ENCODE data around the gene NOD1.
"Not testable (repeated sequence)": the region's sequence is repeated elsewhere in the genome, so short reads cannot be mapped to it uniquely, and the experiment has no call there.

The NOD1 gene

DNA sequence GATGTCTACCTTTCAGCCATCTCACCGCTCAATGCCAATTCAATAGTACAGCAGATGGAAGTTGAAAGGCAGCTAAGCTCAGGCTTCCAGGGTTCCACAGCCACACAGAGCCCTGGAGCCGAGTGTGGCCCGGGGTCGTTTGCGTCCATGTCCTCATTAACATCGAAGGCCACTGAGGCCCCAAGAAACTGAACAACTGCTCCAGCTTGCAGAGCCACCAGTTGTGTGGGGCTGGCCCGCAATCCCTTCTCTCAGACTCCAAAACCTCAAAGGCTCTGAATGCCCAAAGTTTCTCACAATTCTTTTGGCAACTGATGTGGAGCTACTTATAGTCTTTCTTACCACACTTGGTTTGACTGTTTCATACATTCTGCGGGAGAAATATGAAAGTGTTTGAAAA is 31.1 kb downstream of the NOD1 start:
- no peak for DNase-seq (ENCODE audit: low read depth in 2 of 2)

DNA sequence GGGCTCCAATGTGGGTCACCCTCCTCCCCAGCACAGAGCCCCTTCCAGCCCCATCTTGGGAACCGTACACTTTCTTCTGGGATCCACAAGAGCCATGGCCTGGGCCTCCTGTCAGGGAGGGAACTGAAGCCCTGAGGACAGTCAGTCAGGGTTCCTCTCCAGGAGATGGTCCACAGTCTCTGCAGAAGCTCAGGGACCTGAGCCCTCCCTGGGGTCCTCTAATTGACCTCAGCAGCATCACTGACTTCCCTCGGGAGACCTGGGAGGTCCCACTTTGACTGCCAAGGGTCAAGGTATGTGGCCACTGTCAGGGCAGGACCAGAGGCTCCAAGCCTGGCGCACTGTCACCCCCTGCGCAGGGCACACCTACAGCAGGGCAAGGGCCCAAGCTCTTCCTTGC is 32.3 kb downstream of the NOD1 start:
- no peak for DNase-seq (ENCODE audit: low read depth in 2 of 2)

DNA sequence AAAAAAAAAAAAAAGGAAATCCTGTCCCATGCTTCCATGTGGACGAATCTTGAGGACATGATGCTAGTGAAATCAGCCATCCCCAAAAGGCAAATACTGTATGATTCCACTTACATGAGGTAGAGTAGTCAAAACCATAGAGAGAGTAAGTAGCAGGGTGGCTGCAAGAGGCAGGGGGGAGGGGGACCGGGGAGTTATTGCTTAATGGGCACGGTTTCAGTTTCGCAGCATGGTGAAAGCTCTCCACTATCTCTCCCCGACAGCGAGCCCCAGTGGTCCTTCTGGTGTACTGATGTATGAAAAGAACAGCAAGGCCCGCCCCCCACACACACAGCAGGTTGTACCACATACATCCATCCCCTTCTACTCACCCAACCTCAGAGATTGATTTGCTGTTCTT is 32.8 kb downstream of the NOD1 start:
- DNase-seq (ENCODE audit: low read depth in 2 of 2) = peak; percentile 30 to 57

DNA sequence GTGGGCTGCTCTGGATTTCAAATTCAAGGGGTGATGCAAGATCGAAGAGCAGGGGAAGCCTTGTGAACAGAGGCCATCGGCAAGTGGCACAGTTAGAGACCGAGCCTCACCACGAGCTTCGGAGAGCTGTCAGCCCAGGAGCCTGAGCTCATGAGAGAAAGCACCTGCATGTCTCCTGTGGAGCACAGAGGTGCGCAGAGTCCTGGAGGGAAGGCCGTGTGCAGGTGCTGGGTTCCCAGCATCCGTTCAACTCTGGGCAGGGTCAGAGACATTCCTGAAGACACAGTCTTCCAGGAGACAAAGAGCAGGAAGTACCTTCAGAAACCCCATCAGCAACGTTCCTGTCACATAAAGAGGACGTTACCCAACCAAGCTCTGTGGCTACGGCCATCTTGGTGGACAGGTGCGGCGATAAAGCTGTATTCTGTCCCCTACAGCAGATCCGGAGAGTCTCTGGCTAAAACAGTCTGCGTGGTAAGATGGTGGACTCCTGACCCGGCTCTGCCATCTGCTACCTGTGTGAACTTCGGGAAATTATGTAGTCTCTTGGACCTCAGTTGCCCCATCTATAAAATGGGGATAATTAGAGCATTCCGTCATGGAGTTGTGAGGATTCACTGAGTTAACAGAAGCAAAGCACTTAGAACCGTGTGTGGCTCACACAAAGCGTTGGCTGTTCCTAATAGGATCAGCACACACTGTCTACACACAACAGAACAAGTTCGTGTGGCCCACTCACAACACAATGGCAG is 40.6 kb downstream of the NOD1 start:
- no peak for DNase-seq (ENCODE audit: low read depth in 2 of 2)

GRCh38 chr7:30436518-30436917 is 42.1 kb downstream of the NOD1 start:
- DNase-seq (ENCODE audit: low read depth in 2 of 2) = no peak

- no peak for DNase-seq (ENCODE audit: low read depth in 2 of 2)
Measured at GRCh38 chr7:30436046-30436445, 42.5 kb downstream of the NOD1 start.

GRCh38 chr7:30434140-30434799 is 44.3 kb downstream of the NOD1 start:
- DNase-seq (ENCODE audit: low read depth in 2 of 2) = no peak

DNA sequence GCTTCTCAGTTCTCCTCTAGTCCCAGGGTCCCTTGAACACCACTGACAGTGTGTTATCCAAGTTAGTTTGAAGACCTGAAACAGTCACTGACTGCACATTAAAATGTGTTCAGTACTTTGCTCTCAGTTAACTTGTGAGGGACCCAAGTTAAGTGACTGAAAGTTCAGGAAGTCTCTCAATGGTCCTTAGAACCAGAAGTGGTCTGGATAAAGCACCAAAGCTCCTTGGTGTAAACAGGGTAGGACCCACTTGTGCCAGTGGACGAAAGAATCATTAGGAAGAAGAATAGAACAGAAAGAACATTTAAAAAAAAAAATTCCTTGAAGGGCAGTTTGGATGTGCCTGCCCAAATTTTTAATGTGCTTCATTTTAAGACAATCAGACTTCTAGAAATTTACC is 45.1 kb downstream of the NOD1 start:
- DNase-seq (ENCODE audit: low read depth in 2 of 2) = no peak

GRCh38 chr7:30433082-30433481 is 45.5 kb downstream of the NOD1 start:
- DNase-seq (ENCODE audit: low read depth in 2 of 2) = no peak

GRCh38 chr7:30430777-30431176 is 47.8 kb downstream of the NOD1 start:
- DNase-seq (ENCODE audit: low read depth in 2 of 2) = no peak

GRCh38 chr7:30430276-30430675 is 48.3 kb downstream of the NOD1 start:
- DNase-seq (ENCODE audit: low read depth in 2 of 2) = no peak

GRCh38 chr7:30429156-30429530 is 49.4 kb downstream of the NOD1 start:
- DNase-seq (ENCODE audit: low read depth in 2 of 2) = no peak

GRCh38 chr7:30428246-30429155 is 50.1 kb downstream of the NOD1 start:
- DNase-seq (ENCODE audit: low read depth in 2 of 2) = no peak

GRCh38 chr7:30427296-30428070 is 51.1 kb downstream of the NOD1 start:
- DNase-seq (ENCODE audit: low read depth in 2 of 2) = no peak

- DNase-seq (ENCODE audit: low read depth in 2 of 2) = no peak
Measured at GRCh38 chr7:30424506-30424905, 54.1 kb downstream of the NOD1 start.

GRCh38 chr7:30423788-30424505 is 54.6 kb downstream of the NOD1 start:
- no peak for DNase-seq (ENCODE audit: low read depth in 2 of 2)

- DNase-seq (ENCODE audit: low read depth in 2 of 2) = no peak
Measured at GRCh38 chr7:30422922-30423321, 55.7 kb downstream of the NOD1 start.

GRCh38 chr7:30421647-30422196 is 56.9 kb downstream of the NOD1 start:
- no peak for DNase-seq (ENCODE audit: low read depth in 2 of 2)

DNA sequence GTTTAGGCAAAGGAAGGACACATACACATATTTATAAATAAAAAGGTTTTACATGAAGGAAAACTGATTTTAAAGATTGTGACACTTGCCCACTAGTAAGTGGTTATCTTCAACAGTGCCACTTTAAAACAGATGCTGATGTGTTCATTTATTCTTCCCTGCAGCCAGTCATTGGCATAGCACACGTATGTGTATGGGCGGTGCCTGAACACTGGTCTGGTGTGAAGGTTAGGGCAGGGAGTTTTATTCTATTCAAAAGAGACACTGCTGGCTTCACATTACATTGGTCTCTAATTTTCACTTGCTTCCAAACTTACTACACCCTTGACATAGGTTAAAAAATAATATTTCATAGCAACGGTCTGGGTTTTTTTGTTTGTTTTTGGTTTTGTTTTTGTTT is 57.9 kb downstream of the NOD1 start:
- DNase-seq (ENCODE audit: low read depth in 2 of 2) = no peak

DNA sequence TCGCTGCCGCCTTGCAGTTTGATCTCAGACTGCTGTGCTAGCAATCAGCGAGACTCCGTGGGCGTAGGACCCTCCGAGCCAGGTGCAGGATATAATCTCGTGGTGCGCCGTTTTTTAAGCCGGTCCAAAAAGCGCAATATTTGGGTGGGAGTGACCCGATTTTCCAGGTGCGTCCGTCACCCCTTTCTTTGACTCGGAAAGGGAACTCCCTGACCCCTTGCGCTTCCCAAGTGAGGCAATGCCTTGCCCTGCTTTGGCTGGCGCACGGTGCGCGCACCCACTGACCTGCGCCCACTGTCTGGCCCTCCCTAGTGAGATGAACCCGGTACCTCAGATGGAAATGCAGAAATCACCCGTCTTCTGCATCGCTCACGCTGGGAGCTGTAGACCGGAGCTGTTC is 58.5 kb downstream of the NOD1 start:
- DNase-seq (ENCODE audit: low read depth in 2 of 2) = not testable (repeated sequence)

- no peak for DNase-seq (ENCODE audit: low read depth in 2 of 2)
Measured at GRCh38 chr7:30413864-30414263, 64.7 kb downstream of the NOD1 start.
